ENCODE results near the gene SMURF2. TPM values are rescaled to one million over a fixed set of nuclear protein-coding genes. Genes with fewer than 3 reads are reported as not detected.

Gene SMURF2
- 24.7 and 27.8 TPM in 2 replicates for total RNA-seq (2021)
- percentile 87 among the genes with signal in this experiment for Bru-seq, nascent RNA
- BruChase-seq, experiment 1, labeled RNA remaining after a 2-hour chase, result percentile 80 among the genes with signal in this experiment
- percentile 81 among the genes with signal in this experiment for BruChase-seq, experiment 2, labeled RNA remaining after a 6-hour chase
- long read RNA-seq, transcript SMURF2-201 (19 exons, 2,918 nt), result major isoform, 13 of 32 reads
- long read RNA-seq, partial matches to known transcripts, result 2 of 32 reads
- long read RNA-seq, other reads (novel, unspliced or antisense), result 17 of 32 reads

DNA sequence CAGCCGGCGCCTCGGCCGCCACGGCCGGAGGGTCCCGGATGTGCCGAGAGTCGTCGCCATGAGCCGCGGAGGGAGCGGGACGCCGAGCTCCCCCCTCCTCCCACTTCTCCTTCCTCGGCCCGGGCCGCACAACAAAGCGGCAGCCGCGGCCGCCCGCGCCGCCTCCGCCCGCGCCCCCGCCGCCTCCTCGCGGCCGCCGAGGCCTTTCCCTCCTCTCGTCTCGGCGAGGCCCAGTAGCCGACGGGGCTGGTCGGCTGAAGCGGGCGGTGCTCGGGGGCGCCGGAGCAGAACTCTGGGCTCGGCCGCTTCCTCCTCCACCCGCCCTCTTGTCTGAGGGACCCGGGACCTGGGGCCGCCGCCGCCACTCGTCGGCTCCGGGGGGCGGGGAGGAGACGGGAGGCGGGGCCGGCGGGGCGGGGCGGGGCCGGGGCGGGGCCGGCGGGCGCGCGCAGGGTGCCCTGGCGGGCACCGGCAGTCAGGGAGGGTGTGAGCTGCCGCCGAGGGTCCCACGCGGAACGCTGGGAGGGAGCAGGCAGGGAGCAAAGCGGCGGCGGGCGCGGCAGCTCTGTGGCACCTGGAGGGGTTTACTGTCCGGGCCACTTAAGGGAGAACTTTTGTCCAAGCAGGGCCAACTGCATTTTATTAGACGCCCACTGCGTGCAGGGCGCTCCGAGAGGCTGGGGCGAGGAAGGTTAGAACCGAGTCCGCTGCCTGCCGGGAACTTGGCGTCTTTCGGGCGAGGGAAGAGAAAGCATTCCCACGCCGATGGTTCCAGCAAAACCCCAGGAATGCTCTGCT, at the start of gene SMURF2:
TSS of gene SMURF2 (minus strand) at position 332 of the 798 bp plus-strand sequence. CDS start 427 bp downstream, outside the sequence.
- CTCF ChIA-PET, result no interaction called here
- POLR2A ChIA-PET (ENCODE audit: low non-redundant PET), result interaction anchor here (0.6 kb wide), 3 partner anchors 12 to 256 kb away, joined by 3 to 6 read pairs (median 4); no protein-coding TSS in a partner anchor
- Histone ChIP-seq H3K9me3 (ENCODE audit: low read depth, low read length, poor library complexity, severe bottlenecking) (no peaks in the 10 kb centered on the region), H3K4me1 (ENCODE audit: insufficient read depth, low read length, poor library complexity, severe bottlenecking) (peaks cover 8% of the 10 kb centered on the region), H3K27me3 (replicated peaks; ENCODE audit: insufficient read depth, low read depth, low read length, poor library complexity) (no peaks in the 10 kb centered on the region), H3K4me3 (ENCODE audit: low read depth, low read length, poor library complexity, severe bottlenecking) (peak within 1 kb of the TSS; percentile 65), H3K36me3 (ENCODE audit: insufficient read depth, low read length, poor library complexity, severe bottlenecking) (no peaks in the 10 kb centered on the region), H3K27ac (ENCODE audit: low read depth, low read length, poor library complexity, severe bottlenecking) (peak within 1 kb of the TSS; percentile 92)
- intact Hi-C loops (cut with micrococcal nuclease; ENCODE audit: unreplicated experiment), result no loop called here
- BruUV-seq (replicated peaks), result no TSS peak
- TF ChIP-seq EZH2 (IDR thresholded peaks at IDR 0.05; ENCODE audit: borderline replicate concordance, low read depth, low read length, poor library complexity, severe bottlenecking), result no peak
- TF ChIP-seq, protein P1, sequence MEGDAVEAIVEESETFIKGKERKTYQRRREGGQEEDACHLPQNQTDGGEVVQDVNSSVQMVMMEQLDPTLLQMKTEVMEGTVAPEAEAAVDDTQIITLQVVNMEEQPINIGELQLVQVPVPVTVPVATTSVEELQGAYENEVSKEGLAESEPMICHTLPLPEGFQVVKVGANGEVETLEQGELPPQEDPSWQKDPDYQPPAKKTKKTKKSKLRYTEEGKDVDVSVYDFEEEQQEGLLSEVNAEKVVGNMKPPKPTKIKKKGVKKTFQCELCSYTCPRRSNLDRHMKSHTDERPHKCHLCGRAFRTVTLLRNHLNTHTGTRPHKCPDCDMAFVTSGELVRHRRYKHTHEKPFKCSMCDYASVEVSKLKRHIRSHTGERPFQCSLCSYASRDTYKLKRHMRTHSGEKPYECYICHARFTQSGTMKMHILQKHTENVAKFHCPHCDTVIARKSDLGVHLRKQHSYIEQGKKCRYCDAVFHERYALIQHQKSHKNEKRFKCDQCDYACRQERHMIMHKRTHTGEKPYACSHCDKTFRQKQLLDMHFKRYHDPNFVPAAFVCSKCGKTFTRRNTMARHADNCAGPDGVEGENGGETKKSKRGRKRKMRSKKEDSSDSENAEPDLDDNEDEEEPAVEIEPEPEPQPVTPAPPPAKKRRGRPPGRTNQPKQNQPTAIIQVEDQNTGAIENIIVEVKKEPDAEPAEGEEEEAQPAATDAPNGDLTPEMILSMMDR (conservative IDR thresholded peaks at IDR 0.05; ENCODE audit: low read depth, low read length), result no peak
- DNase-seq (ENCODE audit: low spot score), result peak; percentile 81

DNA sequence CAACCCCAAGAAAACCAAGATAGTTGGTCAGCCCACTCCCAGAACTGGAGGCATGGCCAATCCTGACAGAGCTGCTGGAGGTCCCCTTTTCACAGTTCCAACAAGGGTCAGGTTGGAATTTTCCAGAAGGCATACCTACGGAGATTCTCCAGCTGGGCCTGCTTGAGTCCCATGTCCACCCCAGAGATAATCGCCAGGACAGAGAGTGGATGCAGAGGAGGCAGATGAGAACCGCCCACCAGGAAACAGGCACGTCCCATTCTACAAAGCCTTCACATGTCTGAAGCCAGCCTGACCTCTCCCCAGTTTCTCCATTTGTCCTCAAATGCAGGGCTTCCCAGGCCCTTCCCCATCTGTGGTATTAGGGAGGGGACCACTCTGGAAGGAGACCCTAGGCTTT, 47.4 kb upstream of the SMURF2 start:
- POLR2A ChIA-PET (ENCODE audit: low non-redundant PET), result no interaction called here
- Histone ChIP-seq H3K27ac (ENCODE audit: low read depth, low read length, poor library complexity, severe bottlenecking) (no peak overlapping the region), H3K4me3 (ENCODE audit: low read depth, low read length, poor library complexity, severe bottlenecking) (no peak overlapping the region), H3K36me3 (ENCODE audit: insufficient read depth, low read length, poor library complexity, severe bottlenecking) (no peaks in the 10 kb centered on the region), H3K27me3 (replicated peaks; ENCODE audit: insufficient read depth, low read depth, low read length, poor library complexity) (no peaks in the 10 kb centered on the region), H3K4me1 (ENCODE audit: insufficient read depth, low read length, poor library complexity, severe bottlenecking) (peaks cover 27% of the 10 kb centered on the region), H3K9me3 (ENCODE audit: low read depth, low read length, poor library complexity, severe bottlenecking) (no peaks in the 10 kb centered on the region)
- CTCF ChIA-PET, result no interaction called here
- TF ChIP-seq, protein P1 (conservative IDR thresholded peaks at IDR 0.05; ENCODE audit: low read depth, low read length), result no peak
- TF ChIP-seq EZH2 (IDR thresholded peaks at IDR 0.05; ENCODE audit: borderline replicate concordance, low read depth, low read length, poor library complexity, severe bottlenecking), result no peak
- BruUV-seq (replicated peaks), result no TSS peak
- intact Hi-C loops (cut with micrococcal nuclease; ENCODE audit: unreplicated experiment), result no loop called here
- no peak for DNase-seq (ENCODE audit: low spot score)

DNA sequence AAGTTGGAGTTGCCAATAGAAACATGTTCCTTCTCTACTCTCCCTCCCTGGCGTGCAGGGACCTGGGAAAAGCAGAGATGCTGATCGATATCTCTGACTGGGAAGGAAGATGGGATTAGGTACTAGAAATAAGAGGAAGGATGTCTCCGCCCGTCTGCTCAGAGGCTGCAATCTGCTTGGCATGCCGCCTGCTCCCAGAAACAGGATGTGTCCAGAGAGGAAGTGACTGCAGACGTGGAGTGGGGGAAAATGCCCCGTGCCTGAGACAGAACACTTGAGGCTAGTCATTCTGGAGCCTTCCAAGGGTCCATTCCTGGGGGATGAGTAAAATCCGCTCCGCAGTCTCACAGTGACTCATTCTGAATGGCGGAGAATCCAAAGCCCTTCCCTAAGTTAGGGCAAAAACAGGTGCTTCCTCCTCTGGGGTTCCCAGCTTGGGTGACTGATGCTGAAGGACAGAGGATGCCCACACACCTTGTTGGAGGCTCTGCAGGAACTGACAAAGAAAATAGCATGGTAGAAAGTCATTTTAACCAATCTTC, 45.0 kb upstream of the SMURF2 start:
- no TSS peak for BruUV-seq (replicated peaks)
- TF ChIP-seq, protein P1 (conservative IDR thresholded peaks at IDR 0.05; ENCODE audit: low read depth, low read length), result no peak
- TF ChIP-seq EZH2 (IDR thresholded peaks at IDR 0.05; ENCODE audit: borderline replicate concordance, low read depth, low read length, poor library complexity, severe bottlenecking), result no peak
- Histone ChIP-seq H3K36me3 (ENCODE audit: insufficient read depth, low read length, poor library complexity, severe bottlenecking) (no peaks in the 10 kb centered on the region), H3K27ac (ENCODE audit: low read depth, low read length, poor library complexity, severe bottlenecking) (no peak overlapping the region), H3K27me3 (replicated peaks; ENCODE audit: insufficient read depth, low read depth, low read length, poor library complexity) (no peaks in the 10 kb centered on the region), H3K9me3 (ENCODE audit: low read depth, low read length, poor library complexity, severe bottlenecking) (no peaks in the 10 kb centered on the region), H3K4me3 (ENCODE audit: low read depth, low read length, poor library complexity, severe bottlenecking) (no peak overlapping the region), H3K4me1 (ENCODE audit: insufficient read depth, low read length, poor library complexity, severe bottlenecking) (peaks cover 27% of the 10 kb centered on the region)
- POLR2A ChIA-PET (ENCODE audit: low non-redundant PET), result no interaction called here
- CTCF ChIA-PET, result interaction anchor here (0.5 to 0.7 kb wide), 2 partner anchors 10 to 16 kb away, joined by 8 read pairs; no protein-coding TSS in a partner anchor
- peak; percentile 91 for DNase-seq (ENCODE audit: low spot score)
- intact Hi-C loops (cut with micrococcal nuclease; ENCODE audit: unreplicated experiment), result no loop called here

Data from A673 (cell line).